ENCODE results near the gene NUP107. TPM values are rescaled to one million over a fixed set of nuclear protein-coding genes. Genes with fewer than 3 reads are reported as not detected.

Gene NUP107
- total RNA-seq, 1 experiment from 2014 or later: 89.9 TPM

- DNase-seq (ENCODE audit: low spot score): no peak
Observed at GRCh38 chr12:68773582-68773981, 86.8 kb downstream of the NUP107 start.

- DNase-seq (ENCODE audit: low spot score): no peak
Observed at GRCh38 chr12:68775121-68775630, 88.4 kb downstream of the NUP107 start.

DNA sequence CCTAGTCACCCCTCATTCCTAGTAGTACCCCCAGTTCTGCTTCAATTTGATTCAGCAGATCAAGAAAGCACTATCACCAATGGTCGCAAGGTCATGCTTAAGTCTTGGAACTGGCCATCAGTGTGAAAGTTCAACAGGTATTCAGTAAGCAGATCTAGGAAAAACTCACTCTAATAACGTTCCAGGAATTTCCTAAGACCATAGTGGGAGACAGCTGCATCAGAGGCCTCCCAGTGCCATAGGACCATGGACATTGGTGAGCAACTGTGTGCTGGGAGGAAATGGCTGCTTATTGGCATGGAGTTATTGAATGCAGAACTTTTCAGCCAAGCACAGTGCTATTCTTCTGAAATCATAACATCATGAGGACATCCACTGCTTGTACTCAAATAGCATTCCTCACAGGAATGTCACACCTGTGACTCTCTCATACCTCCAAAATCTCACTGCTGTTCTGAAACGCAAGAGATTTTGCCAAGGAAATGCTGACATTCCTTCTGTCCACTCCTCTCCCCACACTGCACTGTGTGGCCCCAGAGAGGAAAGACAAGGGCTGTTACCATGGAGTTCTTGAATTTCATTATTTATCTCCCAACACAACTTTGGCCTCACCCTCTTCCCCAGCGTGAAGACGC is 90.3 kb downstream of the NUP107 start:
- no peak for DNase-seq (ENCODE audit: low spot score)

DNA sequence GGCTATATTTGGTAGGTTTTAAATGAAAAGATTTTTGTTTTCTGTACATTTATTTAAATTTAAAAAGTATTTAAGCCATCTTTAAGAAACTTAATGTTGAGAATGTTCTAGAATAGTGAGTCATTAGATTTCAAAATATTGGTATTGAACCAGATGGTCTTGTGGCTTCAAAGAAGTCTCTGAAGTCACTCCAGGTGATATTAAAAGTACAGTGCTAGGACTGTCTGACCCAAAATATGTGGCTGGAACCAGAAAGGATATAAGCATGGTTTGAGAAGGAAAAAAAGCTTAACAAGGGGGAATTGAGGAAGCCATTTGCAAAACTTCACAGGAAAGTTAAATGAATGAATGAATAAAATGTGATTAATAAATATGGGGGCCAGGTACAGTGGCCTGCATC is 92.5 kb downstream of the NUP107 start:
- no peak for DNase-seq (ENCODE audit: low spot score)

DNA sequence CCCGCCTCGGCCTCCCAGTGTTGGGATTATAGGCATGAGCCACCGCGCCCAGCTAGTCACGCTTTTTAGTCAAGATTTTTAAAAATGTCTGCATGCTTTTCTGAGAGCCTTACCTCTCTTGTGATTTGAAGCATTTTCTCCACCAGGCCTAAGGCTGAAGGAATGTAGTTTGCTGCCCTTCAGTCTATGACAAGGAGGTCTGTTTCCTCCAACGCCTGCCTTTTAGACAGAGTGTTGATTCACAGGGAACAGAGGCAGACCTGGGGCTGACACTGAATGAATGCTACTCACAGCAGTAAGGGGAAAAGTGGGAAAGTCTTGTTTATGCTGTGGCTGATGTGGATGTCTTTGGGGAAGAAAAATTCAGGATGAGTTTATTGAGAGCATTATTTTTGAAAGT is 94.0 kb downstream of the NUP107 start:
- DNase-seq (ENCODE audit: low spot score): no peak

- DNase-seq (ENCODE audit: low spot score): no peak
Observed at GRCh38 chr12:68781728-68782127, 95.0 kb downstream of the NUP107 start.

- no peak for DNase-seq (ENCODE audit: low spot score)
Observed at GRCh38 chr12:68784015-68784414, 97.2 kb downstream of the NUP107 start.

GRCh38 chr12:68785358-68785757 is 98.6 kb downstream of the NUP107 start:
- DNase-seq (ENCODE audit: low spot score): no peak

DNA sequence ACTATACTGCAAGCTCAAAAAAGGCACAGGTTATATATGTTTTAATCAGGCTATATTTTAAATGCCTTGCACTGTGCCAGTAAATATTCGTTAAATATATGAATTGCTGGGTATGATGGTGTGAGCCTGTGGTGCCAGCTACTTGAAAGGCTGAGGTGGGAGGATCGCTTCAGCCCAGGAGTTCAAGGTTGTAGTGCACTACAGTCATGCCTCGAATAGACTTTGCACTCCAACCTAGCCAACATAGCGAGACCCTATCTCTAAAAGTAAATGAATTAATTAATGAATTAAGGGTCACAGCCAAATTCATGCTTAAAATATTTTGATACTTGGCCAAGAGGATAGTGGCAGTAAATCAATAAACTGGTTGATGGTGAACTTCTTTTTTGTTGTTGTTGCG is 99.0 kb downstream of the NUP107 start:
- DNase-seq (ENCODE audit: low spot score): no peak

GRCh38 chr12:68786929-68787328 is 100.2 kb downstream of the NUP107 start:
- DNase-seq (ENCODE audit: low spot score): no peak

DNA sequence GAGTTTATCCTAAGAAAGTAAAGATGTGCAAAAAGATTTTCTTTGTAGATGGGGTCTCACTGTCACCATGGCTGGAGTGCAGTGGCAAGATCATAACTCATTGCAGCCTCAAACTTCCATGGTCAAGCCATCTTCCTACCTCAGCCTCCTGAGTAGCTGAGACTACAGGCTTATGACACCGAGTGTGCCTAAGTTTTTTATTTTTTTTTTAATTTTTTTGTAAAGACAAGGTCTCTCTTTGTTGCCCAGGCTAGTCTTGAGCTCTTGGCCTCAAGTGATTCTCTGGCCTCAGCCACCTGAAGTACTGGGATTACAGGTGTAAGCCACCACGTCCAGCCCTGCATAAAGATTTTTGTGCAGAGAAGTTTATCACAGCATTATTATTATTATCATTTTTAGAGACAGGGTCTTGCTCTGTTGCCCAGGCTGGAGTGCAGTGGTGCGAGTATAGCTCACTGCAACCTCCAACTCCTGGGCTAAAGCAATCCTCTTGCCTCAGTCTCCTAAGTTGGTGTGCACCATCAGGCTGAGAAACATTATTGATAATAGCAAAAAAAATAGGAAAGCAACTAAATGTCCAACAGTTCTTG is 101.9 kb downstream of the NUP107 start:
- DNase-seq (ENCODE audit: low spot score): no peak

DNA sequence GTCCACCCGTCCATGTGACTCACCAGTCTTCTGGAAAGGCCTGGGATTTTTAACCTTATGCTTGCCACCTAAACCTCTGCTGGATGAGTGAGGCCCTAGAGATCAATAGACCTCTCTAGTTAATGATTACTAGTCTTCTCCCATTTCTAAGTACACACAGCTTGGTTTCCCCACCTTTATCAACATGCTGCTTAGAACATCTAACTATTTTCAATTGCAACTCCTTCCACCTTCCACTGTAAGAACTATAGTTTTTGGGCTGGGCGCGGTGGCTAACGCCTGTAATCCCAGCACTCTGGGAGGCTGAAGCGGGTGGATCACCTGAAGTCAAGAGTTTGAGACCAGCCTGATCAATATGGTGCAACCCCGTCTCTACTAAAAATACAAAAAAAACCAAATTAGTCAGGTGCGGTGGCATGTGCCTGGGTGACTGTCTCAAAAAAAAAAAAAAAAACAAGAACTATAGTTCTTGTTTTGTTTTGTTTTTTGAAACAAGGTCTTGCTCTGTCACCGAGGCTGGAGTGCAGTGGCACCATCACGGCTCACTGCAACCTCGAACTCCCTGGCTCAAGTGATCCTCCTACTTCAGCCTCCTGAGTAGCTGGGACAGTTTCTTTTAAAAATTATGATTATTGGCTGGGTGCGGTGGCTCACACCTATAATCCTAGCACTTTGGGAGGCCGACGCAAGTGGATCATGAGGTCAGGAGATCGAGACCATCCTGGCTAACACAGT is 102.5 kb downstream of the NUP107 start:
- no peak for DNase-seq (ENCODE audit: low spot score)

DNA sequence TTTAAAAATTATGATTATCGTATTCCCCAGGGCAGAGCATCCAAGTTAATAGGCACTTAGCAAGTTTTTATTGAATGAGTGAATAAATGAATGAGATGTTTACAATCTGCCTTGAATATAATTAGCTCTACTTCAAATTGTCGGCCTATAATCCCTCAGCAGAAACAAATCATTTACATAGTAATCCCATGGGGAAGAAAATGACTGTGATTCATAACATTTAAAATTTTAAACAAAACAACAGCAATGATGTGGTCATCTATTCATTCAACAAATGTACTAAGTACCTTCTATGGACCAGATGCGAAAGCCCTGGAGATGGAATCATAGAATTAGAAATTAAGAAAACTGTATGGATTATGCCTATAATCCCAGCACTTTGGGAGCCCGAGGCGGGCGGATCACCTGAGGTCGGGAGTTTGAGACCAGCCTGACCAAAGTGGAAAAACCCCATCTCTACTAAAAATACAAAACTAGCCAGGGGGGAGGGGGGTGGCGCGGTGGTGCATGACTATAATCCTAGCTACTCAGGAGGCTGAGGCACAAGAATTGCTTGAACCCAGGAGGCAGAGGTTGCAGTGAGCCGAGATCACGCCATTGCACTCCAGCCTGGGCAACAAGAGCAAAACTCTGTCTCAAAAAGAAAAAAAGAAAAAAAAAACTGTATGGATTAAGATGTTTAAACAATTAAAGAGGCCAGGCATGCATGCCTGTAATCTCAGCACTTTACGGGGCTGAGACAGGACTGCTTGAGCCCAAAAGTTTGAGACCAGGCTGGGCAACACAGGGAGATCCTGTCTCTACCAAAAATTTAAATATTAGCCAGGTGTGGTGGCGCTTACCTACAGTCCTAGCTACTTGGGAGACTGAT is 103.5 kb downstream of the NUP107 start:
- DNase-seq (ENCODE audit: low spot score): no peak

GRCh38 chr12:68790952-68791234 is 104.1 kb downstream of the NUP107 start:
- DNase-seq (ENCODE audit: low spot score): no peak

- DNase-seq (ENCODE audit: low spot score): no peak
Observed at GRCh38 chr12:68791897-68792481, 105.2 kb downstream of the NUP107 start.

DNA sequence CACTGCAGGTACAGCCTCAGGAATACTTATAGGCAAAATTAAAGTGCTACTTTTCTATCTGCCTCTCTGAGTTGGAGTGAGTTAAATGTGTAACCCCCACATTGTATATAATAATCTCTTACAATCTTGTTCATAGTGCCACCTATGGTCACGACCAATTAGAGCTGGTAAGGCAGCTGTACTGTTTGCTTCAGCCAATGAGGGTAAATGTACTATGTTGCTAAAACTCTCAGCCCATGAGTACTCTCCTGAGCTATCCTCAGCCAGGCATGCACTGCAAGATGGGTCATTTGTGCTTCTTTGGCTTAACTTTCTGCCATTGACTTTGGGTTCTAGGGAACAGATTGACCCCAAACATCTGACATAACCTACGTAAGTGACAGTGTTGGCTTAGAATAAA is 106.2 kb downstream of the NUP107 start:
- DNase-seq (ENCODE audit: low spot score): peak; percentile 17

DNA sequence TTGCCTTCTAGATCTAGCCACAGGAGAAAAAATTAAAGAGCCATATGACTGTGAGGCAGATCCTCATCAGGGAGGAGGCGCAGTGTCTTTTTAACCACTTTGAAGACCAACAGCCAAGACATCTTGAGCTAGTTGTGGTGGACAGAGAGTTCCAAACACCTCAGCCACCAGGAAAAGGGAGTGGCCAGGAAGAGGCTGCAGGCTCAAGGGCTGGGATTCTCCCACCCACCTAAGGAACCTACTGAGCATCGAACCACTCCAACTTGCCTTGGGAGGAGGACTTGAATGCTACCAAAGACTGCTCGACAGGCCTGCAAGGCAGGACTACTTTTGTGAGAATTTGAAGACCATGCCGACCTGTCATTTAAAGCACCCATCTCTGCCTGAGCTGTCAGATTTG is 106.7 kb downstream of the NUP107 start:
- DNase-seq (ENCODE audit: low spot score): no peak

DNA sequence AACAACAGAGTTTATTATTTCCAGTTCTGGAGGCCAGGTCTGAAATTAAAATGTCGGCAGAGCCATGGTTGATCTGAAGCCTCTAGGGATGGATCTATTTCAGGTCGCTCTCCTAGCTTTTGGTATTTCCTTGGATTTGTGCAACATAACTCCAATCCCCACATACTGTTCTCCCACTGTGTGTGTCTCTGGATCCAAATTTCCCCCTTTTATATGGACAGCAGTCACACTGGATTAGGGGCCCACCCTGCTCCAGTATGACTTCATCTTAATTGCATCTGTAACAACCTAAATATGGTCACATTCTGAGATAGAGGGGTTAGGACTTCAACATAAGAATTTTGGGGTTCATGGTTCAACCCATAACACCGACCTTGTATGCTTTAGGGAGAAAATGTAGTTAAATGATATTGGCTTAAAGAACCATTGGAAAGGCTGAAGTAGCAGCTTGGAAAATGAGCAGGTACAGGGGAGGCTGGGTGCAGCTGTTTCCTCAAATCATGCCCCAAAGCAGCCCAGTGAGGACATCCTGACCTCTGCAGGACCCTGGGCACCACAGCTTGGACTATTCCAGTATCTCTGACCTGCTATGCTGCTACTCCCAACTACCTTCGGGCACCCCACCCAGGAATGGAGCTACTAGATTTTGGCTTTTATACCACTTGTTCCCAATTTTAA is 107.3 kb downstream of the NUP107 start:
- DNase-seq (ENCODE audit: low spot score): no peak

GRCh38 chr12:68794653-68795251 is 108.0 kb downstream of the NUP107 start:
- DNase-seq (ENCODE audit: low spot score): no peak
